HG03045 (cell line): ENCODE measurements around the gene MAPK12.

Source experiments
- ATAC-seq: cut with Tn5 transposase; IDR thresholded peaks from one replicate; pipeline ENCODE4 v1.9.1; 2021; ENCODE audit warnings: mild to moderate bottlenecking, moderate library complexity; ENCODE audit not compliant: unreplicated experiment

The MAPK12 gene

GRCh38 chr22:50253046-50253915 lies 8.2 kb downstream of the MAPK12 start:
- ATAC-seq, result no peak

DNA sequence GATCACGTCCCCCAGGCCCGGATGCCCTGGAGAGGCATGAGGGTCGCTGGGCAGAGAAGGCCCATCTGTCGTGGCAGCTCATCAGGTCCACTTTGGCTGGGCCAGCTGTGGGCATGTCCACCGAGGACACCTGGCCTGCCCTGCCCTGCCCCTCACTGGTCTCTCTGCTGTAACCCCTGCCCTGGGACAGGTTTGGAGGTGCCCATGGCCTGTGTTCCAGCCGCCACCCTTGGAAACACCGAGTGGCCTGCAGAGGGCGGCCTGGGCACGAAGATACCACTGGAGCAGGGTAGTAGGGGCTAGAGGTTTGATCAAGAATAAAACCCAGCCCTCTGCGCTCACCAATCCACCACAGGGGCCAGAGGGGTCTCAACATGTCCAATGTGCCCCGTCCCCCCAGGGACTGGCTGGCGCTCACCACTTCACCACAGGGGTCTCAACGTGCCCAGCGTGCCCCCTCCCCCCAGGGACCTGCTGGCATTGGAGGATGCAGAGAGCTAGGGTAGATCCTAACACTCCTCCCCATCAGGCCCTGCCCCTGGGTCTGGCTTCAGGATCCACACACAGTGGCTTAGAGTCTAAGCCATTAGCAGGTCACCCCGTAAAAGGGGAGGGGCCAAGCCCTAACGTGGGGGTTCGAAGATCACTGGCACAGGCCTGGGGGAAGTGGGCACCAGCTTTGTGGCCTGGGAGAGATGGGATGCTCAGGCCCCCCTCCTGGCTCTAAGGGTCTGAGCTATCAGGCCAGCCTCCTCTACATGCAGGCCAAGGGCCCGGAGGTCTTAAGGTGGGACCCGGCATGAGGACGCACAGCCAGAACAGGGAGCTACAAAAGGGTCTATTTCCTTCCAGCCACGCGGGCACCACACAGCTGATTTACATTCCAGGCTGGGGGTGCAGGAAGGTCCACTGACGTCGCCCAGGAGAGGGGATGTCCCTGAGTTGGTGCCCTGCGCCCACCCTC lies 9.1 kb downstream of the MAPK12 start:
- no peak for ATAC-seq

GRCh38 chr22:50251477-50252081 lies 9.9 kb downstream of the MAPK12 start:
- no peak for ATAC-seq

- peak; percentile 55 for ATAC-seq
Observed at GRCh38 chr22:50250555-50251476, 10.7 kb downstream of the MAPK12 start, which contains the start of gene HDAC10. Gene HDAC10 (minus strand): TSS chr22:50251265. CDS start chr22:50251032, 233 bp downstream.

GRCh38 chr22:50250249-50250554 lies 11.3 kb downstream of the MAPK12 start:
- no peak for ATAC-seq

DNA sequence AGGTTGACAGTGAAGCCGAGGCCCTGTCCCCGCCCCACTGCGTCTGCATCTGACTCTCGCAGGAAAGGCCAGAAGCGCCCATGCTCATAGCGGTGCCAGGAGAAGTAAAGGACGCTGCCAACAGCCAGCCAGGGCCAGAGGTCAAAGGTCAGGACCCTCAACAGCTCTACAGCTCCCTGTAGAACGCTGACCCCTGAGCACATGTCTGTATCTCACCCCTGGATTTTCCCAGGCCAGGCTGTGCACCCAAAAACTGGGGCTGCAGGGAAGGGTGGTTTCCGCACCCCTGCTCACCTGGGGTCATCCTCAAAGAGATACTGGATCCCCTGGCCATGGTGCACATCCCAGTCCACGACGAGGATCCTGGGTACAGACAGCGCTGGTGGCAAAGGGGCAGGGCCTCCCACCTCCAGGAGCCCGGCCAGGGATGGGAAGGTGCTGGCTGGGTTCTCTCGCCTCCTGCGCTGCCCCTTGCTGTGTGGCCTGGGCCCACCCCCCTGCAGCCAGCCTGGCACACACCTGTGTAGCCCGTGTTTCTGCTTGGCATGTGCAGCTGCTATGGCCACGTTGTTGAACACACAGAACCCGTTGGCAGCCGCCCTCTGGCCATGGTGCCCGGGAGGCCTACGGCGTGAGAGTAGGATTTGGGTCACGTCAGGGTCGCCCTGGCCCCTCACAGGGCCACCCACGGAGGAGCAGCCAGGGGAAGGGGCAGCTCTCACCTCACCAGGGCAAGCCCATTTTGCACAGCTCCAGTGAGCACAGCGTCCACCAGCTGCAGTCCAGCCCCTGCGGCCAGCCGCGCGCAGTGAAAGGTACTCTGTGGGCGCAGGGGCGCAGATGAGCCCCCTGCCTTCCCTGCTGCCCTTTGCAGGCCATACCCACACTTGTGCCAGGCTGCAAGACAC lies 11.9 kb downstream of the MAPK12 start:
- no peak for ATAC-seq

- ATAC-seq, result no peak
Observed at GRCh38 chr22:50248196-50249081, 13.0 kb downstream of the MAPK12 start.

- ATAC-seq, result no peak
Observed at GRCh38 chr22:50247748-50248147, 13.7 kb downstream of the MAPK12 start.

- no peak for ATAC-seq
Observed at GRCh38 chr22:50246242-50247175, 15.0 kb downstream of the MAPK12 start.

- no peak for ATAC-seq
Observed at GRCh38 chr22:50245214-50246072, 16.0 kb downstream of the MAPK12 start.

GRCh38 chr22:50244420-50245213 lies 16.9 kb downstream of the MAPK12 start, which contains the start of gene TUBGCP6:
Gene TUBGCP6 (minus strand): TSS chr22:50245023. CDS start chr22:50244459, 564 bp downstream.
- ATAC-seq, result peak; percentile 71

- no peak for ATAC-seq
Observed at GRCh38 chr22:50243685-50244419, 17.6 kb downstream of the MAPK12 start.

GRCh38 chr22:50242406-50242949 lies 19.0 kb downstream of the MAPK12 start:
- ATAC-seq, result no peak

- no peak for ATAC-seq
Observed at GRCh38 chr22:50238755-50239154, 22.7 kb downstream of the MAPK12 start.
